Tibial nerve (tissue), 4 donors: ENCODE data around the gene CD2AP. TPM values are rescaled to one million over a fixed set of nuclear protein-coding genes. Genes with fewer than 3 reads are reported as not detected.

Experiments used
- DNase-seq, 2 donors: peaks; one replicate each; pipeline ENCODE4 v3.0.0-alpha.2; 2019; ENCODE audit warnings: low spot score in 2 of 2
- H3K27ac ChIP-seq, 4 donors: fragments of 200-600 bp; sonication (generic) in 3 of 4; one replicate each; pipeline ENCODE4 v1.5.1; 2017 to 2019; ENCODE audit warnings: mild to moderate bottlenecking in 1 of 4
- H3K27me3 ChIP-seq, 2 donors: fragments of 200-600 bp; sonication (generic) in 1 of 2; one replicate each; pipeline versions ENCODE4 v1.5.1 to v1.6.0; 2017 to 2019
- H3K36me3 ChIP-seq, 3 donors: fragments of 200-600 bp; sonication (generic); one replicate each; pipeline ENCODE4 v1.5.1; 2018 to 2019
- H3K4me1 ChIP-seq, 4 donors: fragments of 200-600 bp; sonication (generic) in 3 of 4; one replicate each; pipeline ENCODE4 v1.5.1; 2017 to 2019
- H3K4me3 ChIP-seq, 4 donors: fragments of 200-600 bp; sonication (generic) in 3 of 4; one replicate each; pipeline ENCODE4 v1.5.1; 2017 to 2019; ENCODE audit warnings: mild to moderate bottlenecking in 1 of 4, moderate library complexity in 1 of 4
- H3K9me3 ChIP-seq, 4 donors: fragments of 200-600 bp; sonication (generic) in 3 of 4; one replicate each; pipeline ENCODE4 v1.5.1; 2017 to 2019
- CTCF ChIP-seq, 5 experiments: fragments of 200-600 bp in 3 of 5; fragments of 450-650 bp in 2 of 5; sonication (generic) in 3 of 5; IDR thresholded peaks; one replicate each; pipeline ENCODE4 v1.5.1; 2016 to 2019; ENCODE audit warnings: antibody characterized with exemption in 5 of 5, mild to moderate bottlenecking in 3 of 5, moderate library complexity in 2 of 5
- EP300 ChIP-seq, 2 donors: sonication (generic); formaldehyde crosslinking; IDR thresholded peaks; one replicate each; pipeline ENCODE4 v1.6.1; 2017; ENCODE audit warnings: antibody characterized with exemption in 2 of 2, mild to moderate bottlenecking in 1 of 2
- POLR2A ChIP-seq, 2 donors: fragments of 450-650 bp; IDR thresholded peaks; one replicate each; pipeline ENCODE4 v1.6.1; 2017; ENCODE audit warnings: antibody characterized with exemption in 2 of 2, mild to moderate bottlenecking in 2 of 2, moderate library complexity in 2 of 2
- WGBS, 2 donors: methylation state at CpG; one replicate each; pipeline ENCODE4 v1.1.5; 2018; 5-methylcytosine and 5-hydroxymethylcytosine counted together
- total RNA-seq, 4 donors: library from RNA; depleted of rRNA; stranded (reverse); fragments of >200 nt; gene quantifications; one replicate each; pipeline ENCODE4 v1.1.0, GENCODE V29; 2016

The CD2AP gene
- total RNA-seq, 4 donors from 2014 or later = 18.4 to 32.1 (median 25.2) TPM

- Histone ChIP-seq H3K36me3 (peaks cover 0 to 66% (median 0%) of the 10 kb centered on the region in 3 donors), H3K27ac (no peak overlapping the region), H3K4me3 (no peak overlapping the region), H3K4me1 (no peaks in the 10 kb centered on the region), H3K27me3 (no peaks in the 10 kb centered on the region), H3K9me3 (no peaks in the 10 kb centered on the region)
- DNase-seq = no peak
- 68 to 88% methylated on average over 2 of the region's 2 CpGs for WGBS, 2 donors
- TF ChIP-seq CTCF (IDR thresholded peaks at IDR 0.05) = no peak
- no peak for TF ChIP-seq EP300 (IDR thresholded peaks at IDR 0.05)
- TF ChIP-seq POLR2A (IDR thresholded peaks at IDR 0.05) = no peak
Observed at GRCh38 chr6:47581591-47581990, 104.0 kb downstream of the CD2AP start.

DNA sequence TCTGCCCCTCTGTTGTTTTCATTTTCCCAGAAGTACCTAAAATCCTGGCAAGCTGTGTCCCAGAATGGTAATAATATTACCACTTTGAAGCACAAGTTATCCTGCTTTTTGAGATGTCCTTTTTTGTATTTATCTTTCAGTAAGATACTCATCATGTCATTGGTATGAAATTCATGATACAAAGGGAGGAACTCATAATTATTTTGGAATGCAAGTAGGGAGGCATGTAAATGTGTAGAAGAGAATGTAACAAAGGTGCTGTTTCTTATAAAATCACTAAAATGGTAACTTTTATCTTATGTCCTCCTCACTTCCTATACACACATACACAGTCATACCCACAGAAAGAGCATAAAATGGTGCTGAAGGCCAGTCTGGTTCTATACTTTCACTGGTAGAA is 109.9 kb downstream of the CD2AP start:
- no peaks in the 10 kb centered on the region for H3K4me1 ChIP-seq
- no peak for TF ChIP-seq CTCF (IDR thresholded peaks at IDR 0.05)
- TF ChIP-seq EP300 (IDR thresholded peaks at IDR 0.05) = no peak
- TF ChIP-seq POLR2A (IDR thresholded peaks at IDR 0.05) = no peak
- peaks cover 0 to 68% (median 0%) of the 10 kb centered on the region in 3 donors for H3K36me3 ChIP-seq
- no peak overlapping the region for H3K4me3 ChIP-seq
- H3K27me3 ChIP-seq = no peaks in the 10 kb centered on the region
- no peak overlapping the region for H3K27ac ChIP-seq
- H3K9me3 ChIP-seq = no peaks in the 10 kb centered on the region
- DNase-seq = no peak

- Histone ChIP-seq H3K4me1 (no peaks in the 10 kb centered on the region), H3K9me3 (no peaks in the 10 kb centered on the region), H3K27me3 (no peaks in the 10 kb centered on the region), H3K36me3 (peaks cover 0 to 67% (median 0%) of the 10 kb centered on the region in 3 donors), H3K4me3 (no peak overlapping the region), H3K27ac (no peak overlapping the region)
- TF ChIP-seq EP300 (IDR thresholded peaks at IDR 0.05) = no peak
- DNase-seq = no peak
- WGBS, 2 donors = 73 to 74% methylated on average over 3 of the region's 3 CpGs
Observed at GRCh38 chr6:47592131-47592840, 114.7 kb downstream of the CD2AP start.

DNA sequence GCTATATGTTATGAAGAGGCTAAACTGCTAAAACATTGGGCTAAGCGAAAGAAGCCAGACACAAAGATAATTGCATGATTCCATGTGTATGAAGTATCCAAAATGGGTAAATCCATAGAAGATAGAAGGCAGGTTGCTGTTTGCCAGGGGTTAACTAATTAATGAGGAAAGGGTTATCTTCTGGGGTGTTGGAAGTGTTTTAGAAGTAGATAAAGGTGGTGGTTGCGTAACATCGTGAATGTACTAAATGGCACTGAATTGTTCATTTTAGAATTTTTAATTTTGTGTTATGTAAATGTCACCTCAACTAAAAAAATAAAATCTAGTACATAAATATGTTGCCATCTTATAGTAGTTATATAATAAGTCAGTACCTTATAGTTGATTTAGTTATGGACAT is 116.4 kb downstream of the CD2AP start:
- DNase-seq = no peak
- no peaks in the 10 kb centered on the region for H3K27me3 ChIP-seq
- 97 to 98% methylated on average over 3 of the region's 3 CpGs for WGBS, 2 donors
- no peak overlapping the region for H3K27ac ChIP-seq
- peaks cover 0 to 64% (median 3%) of the 10 kb centered on the region in 3 donors for H3K36me3 ChIP-seq
- H3K4me3 ChIP-seq = no peak overlapping the region
- H3K9me3 ChIP-seq = no peaks in the 10 kb centered on the region
- TF ChIP-seq CTCF (IDR thresholded peaks at IDR 0.05) = no peak
- no peak for TF ChIP-seq EP300 (IDR thresholded peaks at IDR 0.05)
- H3K4me1 ChIP-seq = no peaks in the 10 kb centered on the region

DNA sequence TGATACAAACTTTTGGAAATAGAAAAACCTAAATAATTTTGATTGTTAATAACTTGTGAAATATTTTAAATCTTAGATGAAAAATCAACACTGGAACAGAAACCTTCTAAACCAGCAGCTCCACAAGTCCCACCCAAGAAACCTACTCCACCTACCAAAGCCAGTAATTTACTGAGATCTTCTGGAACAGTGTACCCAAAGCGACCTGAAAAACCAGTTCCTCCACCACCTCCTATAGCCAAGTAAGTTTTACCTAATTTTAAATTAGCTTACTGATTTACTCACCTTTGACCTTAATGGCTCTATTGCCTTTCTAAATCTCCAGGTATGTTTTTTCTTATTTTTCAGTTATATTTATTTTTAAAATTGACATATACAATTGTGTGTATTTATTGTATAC is 118.2 kb downstream of the CD2AP start:
- Histone ChIP-seq H3K36me3 (peaks cover 0 to 51% (median 3%) of the 10 kb centered on the region in 3 donors), H3K27ac (no peak overlapping the region), H3K4me1 (no peaks in the 10 kb centered on the region), H3K4me3 (no peak overlapping the region), H3K9me3 (no peaks in the 10 kb centered on the region), H3K27me3 (no peaks in the 10 kb centered on the region)
- 95 to 100% methylated on average over 1 of the region's 1 CpG for WGBS, 2 donors
- TF ChIP-seq EP300 (IDR thresholded peaks at IDR 0.05) (no peak), POLR2A (IDR thresholded peaks at IDR 0.05) (no peak), CTCF (IDR thresholded peaks at IDR 0.05) (no peak)
- DNase-seq = no peak
